ENCODE measurements around the gene WDR70.

Gene WDR70

DNA sequence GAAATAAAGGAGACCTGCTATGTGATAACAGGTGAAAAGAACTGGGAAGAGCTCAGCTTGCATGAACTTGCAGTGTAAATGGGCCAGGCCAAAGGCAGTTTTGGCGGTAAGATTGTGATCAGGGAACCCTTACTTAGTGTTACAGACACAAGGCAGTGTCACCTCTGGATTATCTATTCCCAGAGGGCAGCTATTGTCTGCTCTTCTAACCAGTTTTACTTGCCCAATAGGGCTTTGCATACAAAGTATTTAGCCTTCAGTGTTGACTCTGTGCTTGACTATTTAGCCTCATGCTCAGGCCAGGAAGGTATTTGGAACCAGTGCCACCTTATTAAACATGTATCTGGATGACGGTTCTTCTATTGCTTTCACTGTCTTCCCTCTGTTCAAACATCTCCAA, 422.4 kb downstream of the WDR70 start:
- DNase-seq (ENCODE audit: low read depth in 2 of 2) = no peak

Measured in activated CD4-positive, alpha-beta T cell treated with anti-CD3 and anti-CD28 coated beads for 24 hours (primary cell).